ENCODE measurements around the gene TEX13A. TPM values are rescaled to one million over a fixed set of nuclear protein-coding genes. Genes with fewer than 3 reads are reported as not detected.

TEX13A gene
- total RNA-seq, 1 experiment from 2014 or later, result not detected

DNA sequence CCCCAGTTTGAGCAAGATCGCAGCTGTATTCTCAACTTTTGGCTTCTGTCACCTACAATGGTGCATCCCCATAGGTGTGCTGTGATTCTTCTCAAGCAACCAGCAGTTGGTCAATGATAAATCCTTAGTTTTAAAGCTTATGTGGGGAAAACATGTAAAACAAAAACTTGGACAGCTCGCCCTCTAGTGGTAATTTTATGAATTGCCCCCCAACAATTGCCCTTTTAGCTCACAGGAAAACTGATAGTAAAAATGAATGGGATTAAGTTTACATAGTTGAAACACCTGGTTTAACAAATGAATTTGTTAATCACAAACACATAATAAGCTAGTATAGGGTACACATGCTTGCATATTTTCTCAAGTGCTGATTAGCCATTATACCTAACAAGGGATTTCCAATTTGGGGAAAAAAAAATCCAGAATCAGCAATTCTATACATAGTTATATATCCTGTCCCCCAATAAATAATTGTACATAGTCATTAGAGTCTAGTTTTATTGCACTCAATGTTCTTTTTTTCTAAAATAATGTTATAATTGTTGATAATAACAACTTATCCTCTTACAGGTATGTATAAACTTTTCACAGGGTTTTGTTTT, 30.1 kb downstream of the TEX13A start:
- no peak for TF ChIP-seq SIN3A (IDR thresholded peaks at IDR 0.05; ENCODE audit: borderline replicate concordance, insufficient read depth, low read depth, low read length)
- no peak for TF ChIP-seq TCF7L2 (IDR thresholded peaks at IDR 0.05; ENCODE audit: low read depth, low read length)
- TF ChIP-seq, protein P1, sequence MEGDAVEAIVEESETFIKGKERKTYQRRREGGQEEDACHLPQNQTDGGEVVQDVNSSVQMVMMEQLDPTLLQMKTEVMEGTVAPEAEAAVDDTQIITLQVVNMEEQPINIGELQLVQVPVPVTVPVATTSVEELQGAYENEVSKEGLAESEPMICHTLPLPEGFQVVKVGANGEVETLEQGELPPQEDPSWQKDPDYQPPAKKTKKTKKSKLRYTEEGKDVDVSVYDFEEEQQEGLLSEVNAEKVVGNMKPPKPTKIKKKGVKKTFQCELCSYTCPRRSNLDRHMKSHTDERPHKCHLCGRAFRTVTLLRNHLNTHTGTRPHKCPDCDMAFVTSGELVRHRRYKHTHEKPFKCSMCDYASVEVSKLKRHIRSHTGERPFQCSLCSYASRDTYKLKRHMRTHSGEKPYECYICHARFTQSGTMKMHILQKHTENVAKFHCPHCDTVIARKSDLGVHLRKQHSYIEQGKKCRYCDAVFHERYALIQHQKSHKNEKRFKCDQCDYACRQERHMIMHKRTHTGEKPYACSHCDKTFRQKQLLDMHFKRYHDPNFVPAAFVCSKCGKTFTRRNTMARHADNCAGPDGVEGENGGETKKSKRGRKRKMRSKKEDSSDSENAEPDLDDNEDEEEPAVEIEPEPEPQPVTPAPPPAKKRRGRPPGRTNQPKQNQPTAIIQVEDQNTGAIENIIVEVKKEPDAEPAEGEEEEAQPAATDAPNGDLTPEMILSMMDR (IDR thresholded peaks at IDR 0.05), result peak; percentile 78
- TF ChIP-seq POLR2AphosphoS5 (IDR thresholded peaks at IDR 0.05; ENCODE audit: low read depth, low read length), result no peak
- TF ChIP-seq, protein P2, sequence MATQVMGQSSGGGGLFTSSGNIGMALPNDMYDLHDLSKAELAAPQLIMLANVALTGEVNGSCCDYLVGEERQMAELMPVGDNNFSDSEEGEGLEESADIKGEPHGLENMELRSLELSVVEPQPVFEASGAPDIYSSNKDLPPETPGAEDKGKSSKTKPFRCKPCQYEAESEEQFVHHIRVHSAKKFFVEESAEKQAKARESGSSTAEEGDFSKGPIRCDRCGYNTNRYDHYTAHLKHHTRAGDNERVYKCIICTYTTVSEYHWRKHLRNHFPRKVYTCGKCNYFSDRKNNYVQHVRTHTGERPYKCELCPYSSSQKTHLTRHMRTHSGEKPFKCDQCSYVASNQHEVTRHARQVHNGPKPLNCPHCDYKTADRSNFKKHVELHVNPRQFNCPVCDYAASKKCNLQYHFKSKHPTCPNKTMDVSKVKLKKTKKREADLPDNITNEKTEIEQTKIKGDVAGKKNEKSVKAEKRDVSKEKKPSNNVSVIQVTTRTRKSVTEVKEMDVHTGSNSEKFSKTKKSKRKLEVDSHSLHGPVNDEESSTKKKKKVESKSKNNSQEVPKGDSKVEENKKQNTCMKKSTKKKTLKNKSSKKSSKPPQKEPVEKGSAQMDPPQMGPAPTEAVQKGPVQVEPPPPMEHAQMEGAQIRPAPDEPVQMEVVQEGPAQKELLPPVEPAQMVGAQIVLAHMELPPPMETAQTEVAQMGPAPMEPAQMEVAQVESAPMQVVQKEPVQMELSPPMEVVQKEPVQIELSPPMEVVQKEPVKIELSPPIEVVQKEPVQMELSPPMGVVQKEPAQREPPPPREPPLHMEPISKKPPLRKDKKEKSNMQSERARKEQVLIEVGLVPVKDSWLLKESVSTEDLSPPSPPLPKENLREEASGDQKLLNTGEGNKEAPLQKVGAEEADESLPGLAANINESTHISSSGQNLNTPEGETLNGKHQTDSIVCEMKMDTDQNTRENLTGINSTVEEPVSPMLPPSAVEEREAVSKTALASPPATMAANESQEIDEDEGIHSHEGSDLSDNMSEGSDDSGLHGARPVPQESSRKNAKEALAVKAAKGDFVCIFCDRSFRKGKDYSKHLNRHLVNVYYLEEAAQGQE (IDR thresholded peaks at IDR 0.05; ENCODE audit: insufficient read depth in 1 of 2, low read depth in 2 of 2, low read length in 1 of 2), result no peak
- BruUV-seq (replicated peaks), result no TSS peak
- intact Hi-C loops (cut with micrococcal nuclease; ENCODE audit: unreplicated experiment), result loop anchor here (10.0 kb wide), 1 partner anchor 626 kb away; the partner anchor contains the start of gene IL1RAPL2
- Histone ChIP-seq H3K4me3 (ENCODE audit: low read depth in 2 of 2, low read length in 2 of 2) (no peak overlapping the region), H3K4me1 (ENCODE audit: control insufficient read depth, insufficient read depth, low read length) (no peaks in the 10 kb centered on the region), H3K9me3 (ENCODE audit: control insufficient read depth, insufficient read depth, low read depth, low read length) (no peaks in the 10 kb centered on the region), H3K36me3 (ENCODE audit: control insufficient read depth, insufficient read depth, low read length) (no peaks in the 10 kb centered on the region), H3K27ac (ENCODE audit: low read length) (no peak overlapping the region), H3K27me3 (ENCODE audit: control insufficient read depth, insufficient read depth, low read length) (no peaks in the 10 kb centered on the region)
- ATAC-seq, result peak; percentile 73
- CTCF ChIA-PET, result interaction anchor here (0.5 to 1.2 kb wide), 7 partner anchors 14 to 715 kb away, joined by 3 to 6 read pairs (median 4); no protein-coding TSS in a partner anchor
- in situ Hi-C loops (cut with HindIII; ENCODE audit: low pct_unique_long_range_greater_than_20kb, low sequenced_read_pairs), result no loop called here
- DNase-seq (ENCODE audit: low read depth, low spot score), result peak; percentile 36
- POLR2A ChIA-PET, result no interaction called here

DNA sequence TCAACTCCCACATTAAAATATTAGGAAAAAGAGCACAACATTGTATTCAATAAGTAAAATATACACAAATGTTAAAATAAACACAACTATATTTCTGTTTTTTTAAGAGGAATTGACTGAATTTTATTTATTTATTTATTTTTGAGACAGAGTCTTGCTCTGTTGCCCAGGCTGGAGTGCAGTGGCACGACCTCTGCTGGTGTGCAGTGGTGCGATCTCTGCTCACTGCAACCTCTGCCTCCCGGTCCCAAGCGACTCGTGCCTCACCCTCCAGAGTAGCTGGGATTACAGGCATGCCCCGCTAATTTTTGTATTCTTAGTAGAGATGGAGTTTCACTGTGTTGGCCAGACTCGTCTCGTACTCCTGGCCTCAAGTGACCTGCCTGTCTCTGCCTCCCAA, 31.4 kb downstream of the TEX13A start:
- BruUV-seq (replicated peaks), result no TSS peak
- POLR2A ChIA-PET, result no interaction called here
- Histone ChIP-seq H3K27me3 (ENCODE audit: control insufficient read depth, insufficient read depth, low read length) (no peaks in the 10 kb centered on the region), H3K4me3 (ENCODE audit: low read depth in 2 of 2, low read length in 2 of 2) (no peak overlapping the region), H3K27ac (ENCODE audit: low read length) (no peak overlapping the region), H3K4me1 (ENCODE audit: control insufficient read depth, insufficient read depth, low read length) (no peaks in the 10 kb centered on the region), H3K36me3 (ENCODE audit: control insufficient read depth, insufficient read depth, low read length) (no peaks in the 10 kb centered on the region), H3K9me3 (ENCODE audit: control insufficient read depth, insufficient read depth, low read depth, low read length) (no peaks in the 10 kb centered on the region)
- TF ChIP-seq, protein P1 (IDR thresholded peaks at IDR 0.05), result peak; percentile 28; the same call in 1 of the 2 replicates
- TF ChIP-seq TCF7L2 (IDR thresholded peaks at IDR 0.05; ENCODE audit: low read depth, low read length), result no peak
- ATAC-seq (peak; percentile 69; the same call in 1 of the 2 replicates), DNase-seq (ENCODE audit: low read depth, low spot score) (no peak)
- intact Hi-C loops (cut with micrococcal nuclease; ENCODE audit: unreplicated experiment), result loop anchor here (10.0 kb wide), 1 partner anchor 264 kb away; no protein-coding TSS in a partner anchor
- CTCF ChIA-PET, result interaction anchor here (1.1 kb wide), 1 partner anchor 520 kb away, joined by 4 read pairs; no protein-coding TSS in a partner anchor
- in situ Hi-C loops (cut with HindIII; ENCODE audit: low pct_unique_long_range_greater_than_20kb, low sequenced_read_pairs), result no loop called here

Data from Panc1 (cell line).